K562 (cell line): ENCODE data around the gene SLC25A29. TPM values are rescaled to one million over a fixed set of nuclear protein-coding genes. Genes with fewer than 3 reads are reported as not detected.

Experiments used
- ARID1B ChIP-seq: fragments of 450-650 bp; IDR thresholded peaks from 2 replicates; pipeline ENCODE4 v1.6.1; 2016; ENCODE audit warnings: antibody characterized with exemption, mild to moderate bottlenecking, inconsistent platforms
- BCL6 ChIP-seq: fragments of 250-450 bp; sonication (Bioruptor Pico); IDR thresholded peaks from 2 replicates; pipeline ENCODE4 v1.4.0; 2020
- DACH1 ChIP-seq: fragments of 450-650 bp; IDR thresholded peaks from 2 replicates; pipeline ENCODE4 v1.6.1; 2018; ENCODE audit not compliant: partially characterized antibody
- GABPB1 ChIP-seq: sonication (generic); formaldehyde crosslinking; IDR thresholded peaks from 2 replicates; pipeline ENCODE4 v1.8.0; 2022; ENCODE audit warnings: mild to moderate bottlenecking, missing genetic modification reagents
- GTF2B ChIP-seq: IDR thresholded peaks from 2 replicates; pipeline ENCODE4 v1.6.1; 2011; ENCODE audit not compliant: insufficient read length; ENCODE audit errors: extremely low read depth
- HNRNPL ChIP-seq: fragments of 200-400 bp; formaldehyde crosslinking; IDR thresholded peaks from 2 replicates; pipeline ENCODE4 v1.6.1; 2017; ENCODE audit warnings: low read depth, mild to moderate bottlenecking, low read length
- KAT2B ChIP-seq: IDR thresholded peaks from one replicate; pipeline ENCODE4 v1.6.1; 2012; ENCODE audit warnings: low read depth, mild to moderate bottlenecking, control low read depth, inconsistent platforms, low read length, moderate library complexity
- KAT8 ChIP-seq: fragments of 450-650 bp; IDR thresholded peaks from 2 replicates; pipeline ENCODE4 v1.6.1; 2016; ENCODE audit warnings: low read depth, mild to moderate bottlenecking
- MEIS2 ChIP-seq: fragments of 450-650 bp; IDR thresholded peaks from 2 replicates; pipeline ENCODE4 v1.6.1; 2014; ENCODE audit warnings: mild to moderate bottlenecking; ENCODE audit not compliant: partially characterized antibody
- MXD1 ChIP-seq: fragments of 250-450 bp; sonication (Bioruptor Pico); IDR thresholded peaks from 2 replicates; pipeline ENCODE4 v1.8.0; 2021; ENCODE audit warnings: borderline replicate concordance, mild to moderate bottlenecking, moderate library complexity; ENCODE audit not compliant: poor library complexity, severe bottlenecking
- MYBL2 ChIP-seq, 2 experiments: fragments of 450-650 bp in 1 of 2; sonication (generic) in 1 of 2; formaldehyde crosslinking in 1 of 2; IDR thresholded peaks; 2 replicates each; pipeline versions ENCODE4 v1.6.1 to v1.8.1; 2017 to 2022; ENCODE audit warnings: borderline replicate concordance in 1 of 2, inconsistent platforms in 1 of 2, low read depth in 1 of 2, mild to moderate bottlenecking in 1 of 2, missing genetic modification reagents in 1 of 2, moderate library complexity in 1 of 2
- NCOA6 ChIP-seq: fragments of 450-650 bp; IDR thresholded peaks from 2 replicates; pipeline ENCODE4 v1.6.1; 2017; ENCODE audit warnings: mild to moderate bottlenecking
- NR4A1 ChIP-seq, 2 experiments: fragments of 250-450 bp in 1 of 2; fragments of 450-650 bp in 1 of 2; sonication (Bioruptor Pico) in 1 of 2; IDR thresholded peaks; 2 replicates each; pipeline versions ENCODE4 v1.4.0 to v1.6.1; 2016 to 2020; ENCODE audit warnings: mild to moderate bottlenecking in 2 of 2, missing compliant biosample characterization in 1 of 2, missing genetic modification characterization in 1 of 2, moderate library complexity in 1 of 2
- POLR2B ChIP-seq: fragments of 450-650 bp; IDR thresholded peaks from 2 replicates; pipeline ENCODE4 v1.6.1; 2018; ENCODE audit warnings: low read depth; ENCODE audit not compliant: partially characterized antibody
- PURB ChIP-seq: sonication (generic); formaldehyde crosslinking; IDR thresholded peaks from 2 replicates; pipeline ENCODE4 v1.9.0; 2021; ENCODE audit warnings: low read depth, mild to moderate bottlenecking, missing genetic modification reagents
- RBM39 ChIP-seq: fragments of 200-400 bp; formaldehyde crosslinking; optimal IDR thresholded peaks from 2 replicates; pipeline ENCODE3; 2018; ENCODE audit warnings: low read depth, low read length
- RFX5 ChIP-seq: IDR thresholded peaks from 2 replicates; pipeline ENCODE4 v1.6.1; 2011; ENCODE audit warnings: low read depth, mild to moderate bottlenecking, improper control_type of control experiment, low read length
- ZBTB8A ChIP-seq: fragments of 450-650 bp; IDR thresholded peaks from 2 replicates; pipeline ENCODE4 v1.6.1; 2018; ENCODE audit warnings: mild to moderate bottlenecking, moderate library complexity; ENCODE audit not compliant: partially characterized antibody
- ZNF778 ChIP-seq: fragments of 450-650 bp; formaldehyde crosslinking; IDR thresholded peaks from 2 replicates; pipeline ENCODE4 v1.4.0; 2020; ENCODE audit warnings: mild to moderate bottlenecking, moderate library complexity
- polyA plus RNA-seq, 8 experiments: library from polyadenylated mRNA; depleted of rRNA in 4 of 8; stranded (reverse) in 5 of 8; unstranded in 3 of 8; fragments of >200 nt; fragmentation: Nextera tagmentation in 2 of 8; fragmentation: Illumina TruSeq in 1 of 8; extraction: Ambion mirVana in 2 of 8; extraction: Trizol in 1 of 8; gene quantifications; 2 replicates each; pipeline versions ENCODE4 v1.2.1 to v1.2.3, GENCODE V29; 2011 to 2014; ENCODE audit warnings: inconsistent platforms in 1 of 8, missing spikeins in 1 of 8
- total RNA-seq, 7 experiments: library from RNA; depleted of rRNA in 6 of 7; stranded (reverse); fragments of >200 nt in 6 of 7; fragmentation: Illumina TruSeq in 2 of 7; extraction: Trizol in 2 of 7; gene quantifications; 2 replicates each; pipeline versions ENCODE4 v1.2.1 to v1.2.3, GENCODE V29; 2011 to 2021; ENCODE audit warnings: low replicate concordance in 1 of 7
- TF ChIP-seq, protein P1 (sequence below): IDR thresholded peaks from 3 replicates; pipeline ENCODE4 v1.6.1; 2011; ENCODE audit warnings: borderline replicate concordance, mild to moderate bottlenecking, moderate library complexity; ENCODE audit not compliant: insufficient read length; ENCODE audit errors: extremely low read depth
- TF ChIP-seq, protein P2 (sequence below): fragments of 450-650 bp; formaldehyde crosslinking; IDR thresholded peaks from 2 replicates; pipeline ENCODE4 v1.4.0; 2022; ENCODE audit warnings: missing genetic modification characterization

The SLC25A29 gene
- total and polyA plus RNA-seq, 9 of the 15 experiments (the other 6 are each of a cell fraction or from before 2014, with no cell fraction given) = 0.07 to 17.5 (median 4.8) TPM

DNA sequence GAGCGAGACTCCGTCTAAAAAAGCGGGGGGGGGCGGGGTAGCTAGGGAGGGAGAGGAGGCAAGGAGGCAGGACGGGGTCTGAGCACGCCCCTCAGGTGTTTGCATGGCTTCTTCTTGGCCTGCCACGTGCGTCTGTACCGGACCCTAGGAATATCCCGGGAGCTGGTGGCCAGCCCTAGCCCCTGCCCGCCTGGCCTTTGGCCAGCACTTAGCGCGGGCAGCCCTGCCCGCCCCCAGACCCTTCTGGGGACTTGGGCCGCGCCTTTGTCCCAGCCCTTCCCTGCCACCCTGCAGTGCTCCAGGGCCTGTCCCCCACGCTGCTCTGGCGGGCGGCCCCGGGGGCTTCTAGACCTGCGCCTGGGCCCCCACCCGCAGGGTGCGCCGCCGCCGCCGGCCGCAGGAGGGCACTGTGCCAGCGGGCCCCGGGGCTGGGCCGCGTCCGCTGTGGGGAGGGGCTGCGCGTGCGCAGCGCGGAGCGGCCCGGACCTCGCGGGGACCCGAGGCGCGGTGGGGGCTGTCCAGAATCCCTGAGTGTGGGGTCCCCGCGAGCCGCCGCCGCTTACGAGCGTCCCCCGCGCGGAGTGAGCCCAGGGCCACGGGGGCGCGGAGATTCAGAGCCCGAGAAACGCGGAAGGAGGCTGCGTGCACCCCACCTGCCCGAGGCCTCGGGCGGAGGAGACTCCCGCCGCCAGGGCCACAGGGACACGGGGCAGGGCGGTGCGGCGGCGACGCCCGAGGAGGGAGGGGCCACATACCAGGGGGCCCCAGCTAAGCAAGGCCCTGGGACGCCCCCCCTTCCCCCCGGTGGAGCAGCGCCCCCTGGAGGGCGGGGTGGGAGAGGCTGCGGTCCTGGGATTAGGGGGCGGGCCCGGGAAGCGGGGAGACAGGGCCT is 21.0 kb downstream of the SLC25A29 start (continued):
- TF ChIP-seq MEIS2 (peak; percentile 62), GABPB1 (CRISPR knock-in tag) (peak; percentile 53; the same call in 1 of the 2 replicates), DACH1 (no peak), RFX5 (no peak), RBM39 (no peak), NR4A1 (CRISPR knock-in tag; IDR thresholded peaks at IDR 0.05) (no peak), NR4A1 (tag; IDR thresholded peaks at IDR 0.05) (peak; percentile 60; the same call in 1 of the 2 replicates), KAT8 (no peak), HNRNPL (0 out of 2 replicates have a peak, but pooled peaks have one; percentile 39), POLR2B (peak; percentile 65), GTF2B (no peak), ZNF778 (no peak), NCOA6 (no peak), PURB (CRISPR knock-in tag) (no peak), ARID1B (0 out of 2 replicates have a peak, but pooled peaks have one; percentile 11), MXD1 (CRISPR knock-in tag) (no peak), ZBTB8A (no peak), BCL6 (no peak), MYBL2 (IDR thresholded peaks at IDR 0.05; ENCODE audit: low read depth) (no peak), MYBL2 (CRISPR knock-in tag; IDR thresholded peaks at IDR 0.05; ENCODE audit: borderline replicate concordance) (no peak), KAT2B (no peak)
- TF ChIP-seq, protein P1, sequence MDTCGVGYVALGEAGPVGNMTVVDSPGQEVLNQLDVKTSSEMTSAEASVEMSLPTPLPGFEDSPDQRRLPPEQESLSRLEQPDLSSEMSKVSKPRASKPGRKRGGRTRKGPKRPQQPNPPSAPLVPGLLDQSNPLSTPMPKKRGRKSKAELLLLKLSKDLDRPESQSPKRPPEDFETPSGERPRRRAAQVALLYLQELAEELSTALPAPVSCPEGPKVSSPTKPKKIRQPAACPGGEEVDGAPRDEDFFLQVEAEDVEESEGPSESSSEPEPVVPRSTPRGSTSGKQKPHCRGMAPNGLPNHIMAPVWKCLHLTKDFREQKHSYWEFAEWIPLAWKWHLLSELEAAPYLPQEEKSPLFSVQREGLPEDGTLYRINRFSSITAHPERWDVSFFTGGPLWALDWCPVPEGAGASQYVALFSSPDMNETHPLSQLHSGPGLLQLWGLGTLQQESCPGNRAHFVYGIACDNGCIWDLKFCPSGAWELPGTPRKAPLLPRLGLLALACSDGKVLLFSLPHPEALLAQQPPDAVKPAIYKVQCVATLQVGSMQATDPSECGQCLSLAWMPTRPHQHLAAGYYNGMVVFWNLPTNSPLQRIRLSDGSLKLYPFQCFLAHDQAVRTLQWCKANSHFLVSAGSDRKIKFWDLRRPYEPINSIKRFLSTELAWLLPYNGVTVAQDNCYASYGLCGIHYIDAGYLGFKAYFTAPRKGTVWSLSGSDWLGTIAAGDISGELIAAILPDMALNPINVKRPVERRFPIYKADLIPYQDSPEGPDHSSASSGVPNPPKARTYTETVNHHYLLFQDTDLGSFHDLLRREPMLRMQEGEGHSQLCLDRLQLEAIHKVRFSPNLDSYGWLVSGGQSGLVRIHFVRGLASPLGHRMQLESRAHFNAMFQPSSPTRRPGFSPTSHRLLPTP = no peak
- TF ChIP-seq, protein P2, sequence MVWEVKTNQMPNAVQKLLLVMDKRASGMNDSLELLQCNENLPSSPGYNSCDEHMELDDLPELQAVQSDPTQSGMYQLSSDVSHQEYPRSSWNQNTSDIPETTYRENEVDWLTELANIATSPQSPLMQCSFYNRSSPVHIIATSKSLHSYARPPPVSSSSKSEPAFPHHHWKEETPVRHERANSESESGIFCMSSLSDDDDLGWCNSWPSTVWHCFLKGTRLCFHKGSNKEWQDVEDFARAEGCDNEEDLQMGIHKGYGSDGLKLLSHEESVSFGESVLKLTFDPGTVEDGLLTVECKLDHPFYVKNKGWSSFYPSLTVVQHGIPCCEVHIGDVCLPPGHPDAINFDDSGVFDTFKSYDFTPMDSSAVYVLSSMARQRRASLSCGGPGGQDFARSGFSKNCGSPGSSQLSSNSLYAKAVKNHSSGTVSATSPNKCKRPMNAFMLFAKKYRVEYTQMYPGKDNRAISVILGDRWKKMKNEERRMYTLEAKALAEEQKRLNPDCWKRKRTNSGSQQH (CRISPR knock-in tag) = 0 out of 2 replicates have a peak, but pooled peaks have one; percentile 27
